GM12874 (cell line): ENCODE measurements around the gene CALD1.

ENCODE experiments used
- CTCF ChIP-seq: IDR thresholded peaks from 2 replicates; pipeline ENCODE4 v1.5.1; 2011; ENCODE audit warnings: low read depth, mild to moderate bottlenecking, control low read depth, low read length, moderate library complexity; ENCODE audit not compliant: insufficient read depth

Gene CALD1

GRCh38 chr7:134988161-134988560 is 208.7 kb downstream of the CALD1 start:
- no peak for TF ChIP-seq CTCF

GRCh38 chr7:134991469-134992339 is 212.3 kb downstream of the CALD1 start:
- no peak for TF ChIP-seq CTCF

GRCh38 chr7:134992626-134993179 is 213.3 kb downstream of the CALD1 start:
- TF ChIP-seq CTCF: no peak

- no peak for TF ChIP-seq CTCF
These were observed 214.5 kb downstream of the CALD1 start for GRCh38 chr7:134993877-134994456.

- no peak for TF ChIP-seq CTCF
These were observed 216.0 kb downstream of the CALD1 start for GRCh38 chr7:134995239-134996096.

GRCh38 chr7:134996097-134996550 is 216.7 kb downstream of the CALD1 start:
- no peak for TF ChIP-seq CTCF

GRCh38 chr7:134997214-134997885 is 217.9 kb downstream of the CALD1 start:
- no peak for TF ChIP-seq CTCF
